ENCODE results near the gene MVD. TPM values are rescaled to one million over a fixed set of nuclear protein-coding genes. Genes with fewer than 3 reads are reported as not detected.

MVD gene
- total RNA-seq, 4 donors from 2014 or later = 2.4 to 22.1 (median 15.0) TPM

DNA sequence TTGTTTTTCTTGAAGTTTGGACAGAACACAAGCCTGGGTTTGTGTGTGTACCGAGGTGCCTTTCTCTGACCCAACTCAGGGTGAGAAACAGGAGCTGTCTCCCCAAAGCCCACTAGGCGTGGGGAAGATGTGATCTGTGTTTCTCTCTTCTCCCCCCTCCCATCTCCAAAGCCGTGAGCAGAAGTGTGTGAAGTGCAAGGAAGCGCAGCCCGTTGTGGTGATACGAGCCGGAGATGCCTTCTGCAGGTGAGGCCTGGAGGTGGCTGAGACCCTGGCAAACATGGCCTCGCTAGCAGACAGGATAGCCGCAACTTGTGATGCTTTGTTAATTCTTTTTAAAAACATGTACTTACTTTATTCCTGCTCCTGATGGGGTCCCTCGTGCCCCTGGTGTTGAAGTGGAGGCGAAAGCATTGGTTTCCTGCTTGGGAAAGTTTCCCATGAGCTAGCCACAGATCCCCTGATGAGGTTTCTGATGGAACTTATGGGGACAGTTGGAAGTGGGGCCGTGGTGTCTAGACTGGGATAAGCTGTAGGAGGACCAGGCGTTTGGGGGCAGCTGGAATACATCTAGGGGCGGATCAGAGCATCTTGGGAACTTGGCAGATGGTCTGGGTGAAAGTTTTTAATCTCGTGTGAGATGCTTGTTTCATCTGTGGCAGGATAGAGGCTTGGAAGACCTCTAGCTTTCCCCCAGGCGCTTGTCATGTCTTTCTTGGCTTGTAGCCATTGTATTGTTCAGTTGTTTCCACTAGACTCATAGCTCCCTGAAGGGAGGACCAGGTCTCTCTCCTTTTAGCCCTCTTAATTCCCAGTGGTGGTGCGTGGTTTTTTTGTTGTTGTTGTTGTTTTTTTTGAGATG is 44.3 kb upstream of the MVD start:
- peaks cover 5 to 16% of the 10 kb centered on the region in 2 donors for H3K4me1 ChIP-seq
- no peak for DNase-seq
- H3K27ac ChIP-seq = peak overlapping the region; percentile 70 to 73
- H3K36me3 ChIP-seq = no peaks in the 10 kb centered on the region
- no peaks in the 10 kb centered on the region for H3K27me3 ChIP-seq
- no peaks in the 10 kb centered on the region for H3K9me3 ChIP-seq
- intact Hi-C loops (cut with DNase I; ENCODE audit: low total_unique reads) = no loop called here
- TF ChIP-seq CTCF (IDR thresholded peaks at IDR 0.05) (no peak), POLR2A (IDR thresholded peaks at IDR 0.05) (no peak)
- peak overlapping the region; percentile 50 to 94 for H3K4me3 ChIP-seq

GRCh38 chr16:88706229-88706964 is 43.5 kb upstream of the MVD start, which contains the start of the genes CTU2 and RNF166:
TSS of gene CTU2 (plus strand) at chr16:88706503. CDS start at chr16:88706531, 28 bp downstream.
TSS of gene RNF166 (minus strand) at chr16:88706408. CDS start at chr16:88706325, 83 bp downstream.
- peaks cover 5 to 16% of the 10 kb centered on the region in 2 donors for H3K4me1 ChIP-seq

DNA sequence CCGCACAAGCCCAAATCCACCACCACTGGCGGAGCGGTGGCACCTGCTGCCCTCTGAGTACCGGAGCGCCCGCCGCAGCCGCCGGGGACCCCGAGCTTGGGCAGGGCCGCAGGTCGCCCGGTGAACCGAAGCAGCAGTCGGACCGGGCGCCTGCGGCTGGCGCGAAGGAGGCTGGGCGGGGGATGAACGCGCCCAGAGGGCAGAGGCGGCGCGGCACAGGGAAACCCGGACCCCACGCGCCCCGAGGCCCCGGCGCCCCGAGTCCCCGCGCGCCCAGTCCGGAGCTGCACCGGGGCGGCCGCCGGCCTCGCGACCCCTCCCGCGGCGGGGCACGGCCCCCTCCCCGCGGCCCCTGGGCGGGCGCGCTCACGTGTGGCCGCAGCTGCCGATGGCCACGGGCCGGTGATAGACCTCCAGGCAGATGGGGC is 42.9 kb upstream of the MVD start:
- Histone ChIP-seq H3K4me3 (peak overlapping the region; percentile 50 to 94), H3K36me3 (no peaks in the 10 kb centered on the region), H3K27me3 (no peaks in the 10 kb centered on the region), H3K9me3 (no peaks in the 10 kb centered on the region), H3K27ac (peak overlapping the region; percentile 70 to 73), H3K4me1 (peaks cover 5 to 16% of the 10 kb centered on the region in 2 donors)
- no peak for TF ChIP-seq CTCF (IDR thresholded peaks at IDR 0.05)
- TF ChIP-seq POLR2A (IDR thresholded peaks at IDR 0.05) = no peak
- intact Hi-C loops (cut with DNase I; ENCODE audit: low total_unique reads) = no loop called here
- DNase-seq = no peak

More at GRCh38 chr16:88706229-88706964, 43.5 kb upstream of the MVD start, which contains the start of the genes CTU2 and RNF166:
- H3K36me3 ChIP-seq = no peaks in the 10 kb centered on the region
- intact Hi-C loops (cut with DNase I; ENCODE audit: low total_unique reads) = no loop called here
- H3K9me3 ChIP-seq = no peaks in the 10 kb centered on the region
- TF ChIP-seq POLR2A (IDR thresholded peaks at IDR 0.05) = peak; percentile 87 to 92
- TF ChIP-seq CTCF (IDR thresholded peaks at IDR 0.05) = peak in 1 of 4 experiments; percentile 21
- H3K27me3 ChIP-seq = no peaks in the 10 kb centered on the region
- DNase-seq = peak; percentile 85 to 88
- H3K4me3 ChIP-seq = peak within 1 kb of the TSS; percentile 50 to 94
- H3K27ac ChIP-seq = peak within 1 kb of the TSS; percentile 70 to 73

- TF ChIP-seq POLR2A (IDR thresholded peaks at IDR 0.05) = no peak
- TF ChIP-seq CTCF (IDR thresholded peaks at IDR 0.05) = no peak
- intact Hi-C loops (cut with DNase I; ENCODE audit: low total_unique reads) = no loop called here
- Histone ChIP-seq H3K9me3 (no peaks in the 10 kb centered on the region), H3K4me1 (peaks cover 5 to 16% of the 10 kb centered on the region in 2 donors), H3K27ac (peak overlapping the region; percentile 70 to 73), H3K36me3 (no peaks in the 10 kb centered on the region), H3K4me3 (peak overlapping the region; percentile 50 to 94), H3K27me3 (no peaks in the 10 kb centered on the region)
- DNase-seq = no peak
Measured at GRCh38 chr16:88705076-88705684, 42.3 kb upstream of the MVD start.
